ENCODE measurements around the gene DOCK4. TPM values are rescaled to one million over a fixed set of nuclear protein-coding genes. Genes with fewer than 3 reads are reported as not detected.
A peak's percentile ranks its signal among the peaks of the same experiment; 100 is the strongest.

Gene DOCK4
- total RNA-seq, 6 experiments from 2014 or later = 9.4 to 29.9 (median 22.8) TPM

GRCh38 chr7:112225006-112225405 is 18.8 kb upstream of the DOCK4 start:
- H3K9me3 ChIP-seq = no peaks in the 10 kb centered on the region
- H3K27ac ChIP-seq = peak overlapping the region in 1 of 3 donors; percentile 72
- DNase-seq (no peak), ATAC-seq (no peak)
- no peaks in the 10 kb centered on the region for H3K27me3 ChIP-seq
- H3K4me1 ChIP-seq = peaks cover 0 to 52% (median 4%) of the 10 kb centered on the region in 4 donors
- no peaks in the 10 kb centered on the region for H3K36me3 ChIP-seq
- intact Hi-C loops (cut with DNase I) = no loop called here
- no peak overlapping the region for H3K4me3 ChIP-seq
- no peak for TF ChIP-seq CTCF (IDR thresholded peaks at IDR 0.05)
- no peak for TF ChIP-seq POLR2A (IDR thresholded peaks at IDR 0.05)

GRCh38 chr7:112224186-112224585 is 18.0 kb upstream of the DOCK4 start:
- intact Hi-C loops (cut with DNase I) = no loop called here
- peak in 1 of 3 donors; percentile 47 for DNase-seq
- 9% methylated on average over 2 of the region's 2 CpGs for WGBS (ENCODE audit: insufficient coverage, low coverage, low lambda C conversion rate, missing lambda C conversion rate)
- peak; percentile 60 to 69 (median 62) for ATAC-seq
- peak overlapping the region in 2 of 3 donors; percentile 3 to 72 for H3K27ac ChIP-seq
- H3K27me3 ChIP-seq = no peaks in the 10 kb centered on the region
- no peak overlapping the region for H3K4me3 ChIP-seq
- no peaks in the 10 kb centered on the region for H3K9me3 ChIP-seq
- H3K4me1 ChIP-seq = peaks cover 0 to 52% (median 4%) of the 10 kb centered on the region in 4 donors
- TF ChIP-seq CTCF (IDR thresholded peaks at IDR 0.05) (no peak), POLR2A (IDR thresholded peaks at IDR 0.05) (no peak)
- no peaks in the 10 kb centered on the region for H3K36me3 ChIP-seq

GRCh38 chr7:112223310-112223709 is 17.1 kb upstream of the DOCK4 start:
- 20% methylated on average over 1 of the region's 3 CpGs for WGBS (ENCODE audit: insufficient coverage, low coverage, low lambda C conversion rate, missing lambda C conversion rate)
- TF ChIP-seq POLR2A (IDR thresholded peaks at IDR 0.05) (no peak), CTCF (IDR thresholded peaks at IDR 0.05) (no peak)
- DNase-seq (peak in 1 of 3 donors; percentile 89), ATAC-seq (peak; percentile 87 to 95 (median 90))
- peak overlapping the region; percentile 3 to 72 (median 10) for H3K27ac ChIP-seq
- intact Hi-C loops (cut with DNase I) = no loop called here
- H3K9me3 ChIP-seq = no peaks in the 10 kb centered on the region
- H3K36me3 ChIP-seq = no peaks in the 10 kb centered on the region
- no peak overlapping the region for H3K4me3 ChIP-seq
- peaks cover 0 to 50% (median 4%) of the 10 kb centered on the region in 4 donors for H3K4me1 ChIP-seq
- H3K27me3 ChIP-seq = no peaks in the 10 kb centered on the region

- no peak for ATAC-seq
- H3K27ac ChIP-seq = no peak overlapping the region
- no peak for TF ChIP-seq POLR2A (IDR thresholded peaks at IDR 0.05)
- TF ChIP-seq CTCF (IDR thresholded peaks at IDR 0.05) = no peak
- no peak for DNase-seq
- no peaks in the 10 kb centered on the region for H3K36me3 ChIP-seq
- WGBS (ENCODE audit: insufficient coverage, low coverage, low lambda C conversion rate, missing lambda C conversion rate) = 80% methylated on average over 7 of the region's 20 CpGs
- H3K27me3 ChIP-seq = no peaks in the 10 kb centered on the region
- intact Hi-C loops (cut with DNase I) = no loop called here
- peaks cover 0 to 40% (median 4%) of the 10 kb centered on the region in 4 donors for H3K4me1 ChIP-seq
- H3K4me3 ChIP-seq = no peak overlapping the region
- H3K9me3 ChIP-seq = no peaks in the 10 kb centered on the region
Measured at GRCh38 chr7:112220877-112221434, 14.8 kb upstream of the DOCK4 start.
